ENCODE data around the gene ARPC5L.

The ARPC5L gene

GRCh38 chr9:124868511-124869465, 6.9 kb downstream of the ARPC5L start:
- peak; percentile 74 for DNase-seq (ENCODE audit: low read depth)

GRCh38 chr9:124869466-124869985, 7.6 kb downstream of the ARPC5L start:
- DNase-seq (ENCODE audit: low read depth): no peak

GRCh38 chr9:124869986-124870560, 8.1 kb downstream of the ARPC5L start:
- peak; percentile 62 for DNase-seq (ENCODE audit: low read depth)

- DNase-seq (ENCODE audit: low read depth): no peak
Measured at GRCh38 chr9:124870723-124871122, 8.8 kb downstream of the ARPC5L start.

- DNase-seq (ENCODE audit: low read depth): no peak
Measured at GRCh38 chr9:124871156-124871561, 9.2 kb downstream of the ARPC5L start.

GRCh38 chr9:124873664-124874063, 11.7 kb downstream of the ARPC5L start:
- no peak for DNase-seq (ENCODE audit: low read depth)

- DNase-seq (ENCODE audit: low read depth): no peak
Measured at GRCh38 chr9:124875501-124875900, 13.6 kb downstream of the ARPC5L start.

GRCh38 chr9:124877021-124877782, 15.3 kb downstream of the ARPC5L start:
- no peak for DNase-seq (ENCODE audit: low read depth)

GRCh38 chr9:124878021-124878420, 16.1 kb downstream of the ARPC5L start:
- no peak for DNase-seq (ENCODE audit: low read depth)

- DNase-seq (ENCODE audit: low read depth): no peak
Measured at GRCh38 chr9:124878518-124878917, 16.6 kb downstream of the ARPC5L start.

GRCh38 chr9:124879226-124879625, 17.3 kb downstream of the ARPC5L start:
- DNase-seq (ENCODE audit: low read depth): no peak

GRCh38 chr9:124880501-124880900, 18.6 kb downstream of the ARPC5L start:
- no peak for DNase-seq (ENCODE audit: low read depth)

- DNase-seq (ENCODE audit: low read depth): no peak
Measured at GRCh38 chr9:124881138-124881743, 19.3 kb downstream of the ARPC5L start.

- no peak for DNase-seq (ENCODE audit: low read depth)
Measured at GRCh38 chr9:124882231-124882630, 20.3 kb downstream of the ARPC5L start.

- DNase-seq (ENCODE audit: low read depth): no peak
Measured at GRCh38 chr9:124884376-124884775, 22.4 kb downstream of the ARPC5L start.

- DNase-seq (ENCODE audit: low read depth): no peak
Measured at GRCh38 chr9:124885551-124885950, 23.6 kb downstream of the ARPC5L start.

- no peak for DNase-seq (ENCODE audit: low read depth)
Measured at GRCh38 chr9:124886461-124886860, 24.5 kb downstream of the ARPC5L start.

- DNase-seq (ENCODE audit: low read depth): no peak
Measured at GRCh38 chr9:124886866-124887492, 25.0 kb downstream of the ARPC5L start.

GRCh38 chr9:124887832-124888231, 25.9 kb downstream of the ARPC5L start:
- DNase-seq (ENCODE audit: low read depth): no peak

- no peak for DNase-seq (ENCODE audit: low read depth)
Measured at GRCh38 chr9:124889006-124889405, 27.1 kb downstream of the ARPC5L start.

- no peak for DNase-seq (ENCODE audit: low read depth)
Measured at GRCh38 chr9:124890179-124890578, 28.2 kb downstream of the ARPC5L start.

Data from stimulated activated CD8-positive, alpha-beta memory T cell treated with anti-CD3 and anti-CD28 coated beads, Interleukin-15, amount 100 ng/mL, for 1 hour (primary cell).